ENCODE results near the gene ABCF3. TPM values are rescaled to one million over a fixed set of nuclear protein-coding genes. Genes with fewer than 3 reads are reported as not detected.

ABCF3 gene
- total RNA-seq, 1 donor from 2014 or later = 50.1 TPM

DNA sequence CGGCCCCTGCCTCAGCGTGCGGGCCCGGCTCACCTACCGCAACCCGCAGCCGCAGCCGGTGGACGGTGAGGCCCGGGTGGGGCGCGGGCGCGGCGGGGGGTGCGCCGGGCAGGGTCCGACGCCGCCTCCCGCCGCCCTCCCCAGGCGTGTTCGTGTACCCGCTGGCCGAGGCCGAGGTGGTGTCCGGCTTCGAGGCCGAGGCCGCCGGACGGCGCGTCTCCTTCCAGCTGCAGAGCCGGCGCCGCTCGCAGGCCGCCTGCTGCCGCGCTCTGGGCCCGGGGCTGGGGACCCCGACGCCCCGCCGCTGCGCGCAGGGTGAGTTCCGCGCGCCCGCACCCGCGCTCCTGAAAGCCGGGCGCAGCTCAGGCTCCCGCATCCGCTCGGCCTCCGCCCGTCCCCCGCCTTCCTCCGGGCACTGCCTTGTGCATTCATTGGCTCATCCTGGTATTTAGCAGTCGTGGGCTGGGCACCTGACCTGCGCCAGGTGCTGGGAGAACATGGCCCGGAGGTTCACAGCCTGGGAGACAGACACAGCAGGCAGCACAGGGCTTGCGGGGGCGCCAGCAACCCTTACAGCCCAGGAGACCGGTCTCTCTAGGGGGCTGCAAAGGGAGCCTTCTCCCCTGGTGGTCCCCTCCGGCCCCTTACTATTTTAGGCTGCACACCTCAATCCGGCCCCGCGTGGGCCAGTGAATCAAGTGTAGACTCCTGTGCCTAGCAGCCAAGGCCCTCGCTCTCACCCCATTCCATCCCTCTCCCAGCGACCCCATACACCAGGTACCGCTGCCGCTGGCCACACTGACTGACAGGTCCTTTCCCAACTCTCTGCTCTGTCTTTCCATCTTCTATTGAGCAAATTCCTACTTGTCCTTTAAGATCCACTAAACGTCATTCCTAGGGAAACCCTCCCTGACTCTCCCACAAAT, 44.9 kb downstream of the ABCF3 start:
- no peak for DNase-seq (ENCODE audit: low read depth)

DNA sequence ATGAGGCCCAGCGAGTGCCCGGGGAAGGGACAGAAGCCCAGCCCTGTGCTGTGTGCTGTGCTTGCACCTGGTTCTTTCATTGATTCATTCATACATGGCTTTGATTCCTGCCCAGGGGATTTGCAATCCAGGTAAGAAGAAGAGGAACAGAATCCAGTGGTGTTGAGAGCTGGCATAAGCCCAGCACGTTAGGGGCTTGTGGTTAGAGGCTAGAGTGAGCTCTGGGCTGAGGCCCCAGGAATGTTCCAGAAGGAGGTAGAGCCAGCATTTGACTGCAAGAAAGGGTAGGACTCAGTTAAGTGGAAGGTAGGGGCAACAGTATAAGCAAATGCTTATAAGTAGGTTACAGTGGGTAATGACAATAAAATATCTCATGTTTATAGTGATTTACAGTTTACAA, 45.7 kb downstream of the ABCF3 start:
- DNase-seq (ENCODE audit: low read depth) = no peak

GRCh38 chr3:184233127-184233843, 47.3 kb downstream of the ABCF3 start:
- no peak for DNase-seq (ENCODE audit: low read depth)

GRCh38 chr3:184234224-184234623, 48.2 kb downstream of the ABCF3 start:
- peak; percentile 77 for DNase-seq (ENCODE audit: low read depth)

GRCh38 chr3:184234671-184235380, 48.8 kb downstream of the ABCF3 start:
- DNase-seq (ENCODE audit: low read depth) = peak; percentile 45

DNA sequence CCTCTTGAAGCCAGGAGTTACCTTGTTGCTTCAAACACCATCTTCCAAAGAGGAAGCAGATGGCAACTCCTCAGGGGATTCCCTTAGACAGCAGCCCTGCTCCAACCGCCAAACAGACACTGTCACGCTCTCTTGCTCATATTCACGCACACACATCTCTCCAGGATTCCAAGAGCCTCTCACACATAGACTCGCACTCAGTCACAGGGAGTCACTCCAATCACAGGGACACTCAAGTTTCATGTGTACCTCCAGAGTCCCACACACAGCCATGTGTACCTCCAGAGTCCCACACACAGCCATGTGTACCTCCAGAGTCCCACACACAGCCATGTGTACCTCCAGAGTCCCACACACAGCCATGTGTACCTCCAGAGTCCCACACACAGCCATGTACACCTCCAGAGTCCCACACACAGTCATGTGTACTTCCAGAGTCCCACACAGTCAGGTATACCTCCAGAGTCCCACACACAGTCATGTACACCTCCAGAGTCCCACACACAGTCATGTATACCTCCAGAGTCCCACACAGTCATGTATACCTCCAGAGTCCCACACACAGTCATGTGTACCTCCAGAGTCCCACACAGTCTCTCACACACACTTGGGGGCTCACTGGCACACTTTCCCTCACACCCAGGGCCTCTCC, 49.5 kb downstream of the ABCF3 start:
- no peak for DNase-seq (ENCODE audit: low read depth)

- DNase-seq (ENCODE audit: low read depth) = no peak
These were observed 50.0 kb downstream of the ABCF3 start for GRCh38 chr3:184236033-184236410.

DNA sequence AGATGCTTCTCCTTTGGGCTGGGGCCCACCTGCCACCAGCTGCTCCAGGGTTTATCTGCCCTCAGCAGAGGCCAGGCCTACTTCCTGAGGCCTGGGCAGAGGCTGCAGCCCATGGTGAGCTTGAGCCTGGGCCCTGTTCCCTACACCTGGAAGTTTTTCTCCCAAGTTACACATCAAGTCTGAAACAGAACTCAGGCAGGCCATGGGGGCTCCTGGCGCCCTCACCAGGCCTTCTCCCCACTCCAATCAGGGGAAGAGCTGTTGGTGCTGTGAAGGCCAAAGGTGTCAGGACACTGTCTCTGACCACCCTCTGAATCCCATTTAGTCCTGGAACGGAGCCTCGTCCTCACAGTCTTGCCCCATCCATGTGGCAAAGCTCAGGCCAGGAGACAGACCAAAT, 50.6 kb downstream of the ABCF3 start:
- DNase-seq (ENCODE audit: low read depth) = no peak

DNA sequence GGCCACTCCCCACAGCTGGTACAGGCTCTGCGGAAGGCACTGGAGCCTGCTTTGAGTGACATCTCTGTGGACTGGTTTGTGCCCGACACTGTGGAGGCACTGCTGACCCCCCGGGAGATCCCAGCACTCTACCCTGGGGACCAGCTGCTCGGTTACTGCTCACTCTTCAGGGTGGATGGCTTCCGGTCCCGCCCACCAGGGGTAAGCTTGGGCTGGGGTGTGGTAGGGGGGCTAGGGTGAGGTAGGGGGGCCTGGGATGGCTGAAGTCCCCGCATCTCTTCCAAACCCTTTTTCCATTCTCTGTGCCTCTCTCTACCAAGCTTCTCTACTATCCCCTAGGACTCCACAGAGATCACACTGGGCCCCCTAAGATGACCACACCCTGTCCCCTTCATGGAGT, 51.2 kb downstream of the ABCF3 start:
- DNase-seq (ENCODE audit: low read depth) = no peak

GRCh38 chr3:184237807-184238206, 51.8 kb downstream of the ABCF3 start:
- DNase-seq (ENCODE audit: low read depth) = no peak

DNA sequence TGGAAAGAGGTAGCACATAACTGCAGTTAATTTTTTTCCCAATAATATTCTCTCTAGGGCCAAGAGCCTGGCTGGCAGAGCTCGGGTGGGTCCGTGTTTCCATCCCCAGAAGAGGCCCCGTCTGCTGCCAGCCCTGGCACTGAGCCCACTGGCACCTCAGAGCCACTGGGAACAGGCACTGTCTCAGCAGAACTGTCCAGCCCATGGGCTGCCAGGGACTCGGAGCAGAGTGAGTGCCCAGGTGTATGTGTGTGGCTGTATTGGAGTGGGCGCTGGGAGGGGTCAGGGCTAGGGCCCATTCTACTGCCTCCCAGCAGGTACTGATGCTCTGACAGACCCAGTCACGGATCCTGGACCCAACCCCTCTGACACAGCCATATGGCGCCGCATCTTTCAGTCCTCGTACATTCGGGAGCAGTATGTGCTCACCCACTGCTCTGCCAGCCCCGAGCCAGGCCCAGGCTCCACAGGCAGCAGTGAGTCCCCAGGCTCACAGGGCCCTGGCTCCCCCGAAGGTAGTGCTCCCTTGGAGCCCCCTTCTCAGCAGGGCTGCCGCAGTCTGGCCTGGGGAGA, 52.3 kb downstream of the ABCF3 start:
- no peak for DNase-seq (ENCODE audit: low read depth)

DNA sequence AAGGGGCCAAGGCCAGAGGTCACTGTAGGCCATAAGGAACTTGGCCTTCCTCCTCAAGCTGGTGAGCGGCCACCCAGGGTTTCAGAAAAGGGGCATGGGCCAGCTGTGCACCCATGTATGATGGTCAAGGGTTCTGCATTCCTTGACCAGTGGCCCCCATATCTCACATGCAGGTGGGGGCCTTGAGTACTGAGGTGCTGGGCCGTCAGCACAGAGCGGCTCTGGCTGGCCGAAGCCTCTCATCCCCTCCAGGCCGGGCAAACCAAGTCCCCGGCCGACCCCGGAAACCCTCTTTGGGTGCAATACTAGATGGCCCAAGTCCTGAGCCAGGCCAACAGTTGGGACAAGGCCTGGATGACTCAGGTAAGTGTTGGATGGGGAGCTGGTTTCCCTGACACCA, 53.2 kb downstream of the ABCF3 start:
- DNase-seq (ENCODE audit: low read depth) = no peak

DNA sequence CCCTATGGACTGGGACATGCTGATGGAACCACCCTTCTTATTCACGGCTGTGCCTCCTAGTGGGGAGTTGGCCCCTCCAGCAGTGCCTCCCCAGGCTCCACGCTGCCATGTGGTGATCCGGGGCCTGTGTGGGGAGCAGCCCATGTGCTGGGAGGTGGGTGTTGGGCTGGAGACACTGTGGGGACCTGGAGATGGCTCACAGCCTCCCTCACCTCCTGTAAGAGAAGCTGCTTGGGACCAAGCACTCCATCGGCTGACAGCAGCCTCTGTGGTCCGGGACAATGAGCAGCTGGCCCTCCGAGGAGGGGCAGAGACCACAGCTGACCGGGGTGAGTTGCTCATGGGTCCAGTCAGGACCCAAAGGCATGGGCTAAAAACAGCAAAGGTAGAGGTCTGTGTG, 53.7 kb downstream of the ABCF3 start:
- no peak for DNase-seq (ENCODE audit: low read depth)

GRCh38 chr3:184240384-184241140, 54.6 kb downstream of the ABCF3 start:
- DNase-seq (ENCODE audit: low read depth) = peak; percentile 70

DNA sequence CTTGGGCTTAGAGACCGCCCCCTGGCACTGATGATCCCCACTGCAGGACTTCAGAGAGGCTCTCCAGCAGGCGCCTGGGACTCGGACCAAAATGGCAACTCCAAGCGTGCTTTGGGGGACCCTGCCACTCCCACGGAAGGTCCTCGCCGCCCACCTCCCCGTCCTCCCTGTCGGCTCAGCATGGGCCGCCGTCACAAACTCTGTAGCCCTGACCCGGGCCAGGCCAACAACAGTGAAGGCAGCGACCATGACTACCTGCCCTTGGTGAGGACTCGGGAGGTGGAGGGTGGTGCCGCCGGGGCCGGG, 55.1 kb downstream of the ABCF3 start:
- DNase-seq (ENCODE audit: low read depth) = no peak

DNA sequence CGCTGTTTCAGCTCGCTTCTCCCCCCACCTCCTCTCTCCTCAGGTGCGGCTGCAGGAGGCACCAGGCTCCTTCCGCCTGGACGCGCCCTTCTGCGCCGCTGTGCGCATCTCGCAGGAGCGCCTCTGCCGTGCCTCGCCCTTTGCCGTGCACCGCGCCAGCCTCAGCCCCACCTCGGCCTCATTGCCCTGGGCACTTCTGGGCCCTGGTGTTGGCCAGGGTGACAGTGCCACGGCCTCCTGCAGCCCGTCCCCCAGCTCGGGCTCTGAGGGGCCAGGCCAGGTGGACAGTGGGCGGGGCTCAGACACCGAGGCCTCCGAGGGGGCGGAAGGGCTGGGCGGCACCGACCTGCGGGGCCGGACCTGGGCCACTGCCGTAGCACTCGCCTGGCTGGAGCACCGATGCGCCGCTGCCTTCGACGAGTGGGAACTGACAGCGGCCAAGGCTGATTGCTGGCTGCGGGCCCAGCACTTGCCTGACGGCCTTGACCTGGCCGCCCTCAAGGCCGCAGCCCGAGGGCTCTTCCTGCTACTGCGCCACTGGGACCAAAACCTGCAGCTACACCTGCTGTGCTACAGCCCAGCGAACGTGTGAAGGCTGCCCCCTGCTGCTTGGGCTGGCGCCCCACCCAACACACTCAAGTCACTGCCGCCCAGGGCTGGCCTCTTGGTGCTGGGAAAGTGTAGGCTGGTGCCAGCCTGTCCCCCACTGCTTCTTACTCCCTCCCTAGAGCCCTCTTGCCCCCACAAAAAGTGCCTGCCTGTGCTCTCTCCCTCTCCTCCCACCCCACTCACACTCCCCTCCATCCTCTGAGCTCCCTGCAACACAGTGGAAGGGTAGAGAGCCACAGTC, 55.7 kb downstream of the ABCF3 start:
- DNase-seq (ENCODE audit: low read depth) = no peak

DNA sequence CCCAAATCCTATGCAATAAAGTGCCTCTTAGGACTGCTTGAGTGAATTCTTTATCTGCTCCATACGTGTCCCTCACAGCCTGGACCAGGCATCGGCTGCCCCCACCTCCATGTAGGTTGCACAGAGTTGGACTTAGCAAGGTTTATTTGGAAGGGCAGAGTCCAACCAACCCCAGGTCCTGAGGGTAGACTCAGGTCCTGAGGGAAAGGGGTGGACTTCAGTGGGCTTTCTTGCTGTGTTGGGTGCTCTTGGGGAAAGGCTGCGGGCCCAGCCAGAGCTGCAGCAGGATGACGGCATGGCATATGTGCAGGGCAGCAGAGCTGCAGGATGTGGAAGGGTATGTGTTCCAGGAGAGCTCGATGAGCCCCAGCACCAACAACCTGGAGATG, 56.3 kb downstream of the ABCF3 start:
- DNase-seq (ENCODE audit: low read depth) = no peak

All from myocyte (in vitro differentiated cells).